Sigmoid colon (tissue), 7 donors: ENCODE results near the gene ZNF606. TPM values are rescaled to one million over a fixed set of nuclear protein-coding genes. Genes with fewer than 3 reads are reported as not detected.

ENCODE experiments used
- DNase-seq: peaks from one replicate; pipeline ENCODE4 v3.0.0-alpha.2; 2019
- H3K27ac ChIP-seq, 4 donors: fragments of 200-600 bp; sonication (generic); one replicate each; pipeline ENCODE4 v1.5.1; 2016 to 2019; ENCODE audit warnings: mild to moderate bottlenecking in 1 of 4
- H3K27me3 ChIP-seq, 3 donors: fragments of 200-600 bp; sonication (generic); one replicate each; pipeline ENCODE4 v1.5.1; 2019; ENCODE audit warnings: mild to moderate bottlenecking in 1 of 3
- H3K36me3 ChIP-seq, 4 donors: fragments of 200-600 bp; sonication (generic); one replicate each; pipeline ENCODE4 v1.5.1; 2016 to 2019
- H3K4me1 ChIP-seq, 4 donors: fragments of 200-600 bp; sonication (generic); one replicate each; pipeline ENCODE4 v1.5.1; 2017 to 2019
- H3K4me3 ChIP-seq, 4 donors: fragments of 200-600 bp; sonication (generic); one replicate each; pipeline ENCODE4 v1.5.1; 2017 to 2019; ENCODE audit warnings: mild to moderate bottlenecking in 2 of 4, moderate library complexity in 1 of 4
- H3K9me3 ChIP-seq, 4 donors: fragments of 200-600 bp in 3 of 4; sonication (generic) in 3 of 4; one replicate each; pipeline versions ENCODE4 v1.5.1 to v1.6.1; 2013 to 2019
- EP300 ChIP-seq, 4 donors: sonication (generic); formaldehyde crosslinking; IDR thresholded peaks; one replicate each; pipeline ENCODE4 v1.6.1; 2017; ENCODE audit warnings: antibody characterized with exemption in 4 of 4
- POLR2A ChIP-seq, 2 donors: fragments of 450-650 bp; IDR thresholded peaks; one replicate each; pipeline ENCODE4 v1.6.1; 2016; ENCODE audit warnings: antibody characterized with exemption in 2 of 2, mild to moderate bottlenecking in 2 of 2, moderate library complexity in 2 of 2
- POLR2AphosphoS5 ChIP-seq, 4 donors: sonication (generic); formaldehyde crosslinking; IDR thresholded peaks; one replicate each; pipeline ENCODE4 v1.6.1; 2017; ENCODE audit warnings: antibody characterized with exemption in 4 of 4
- WGBS, 2 donors: extraction: QIAGEN DNeasy Blood & Tissue Kit; methylation state at CpG; one replicate each; pipeline ENCODE4 v1.1.7; 2013; 5-methylcytosine and 5-hydroxymethylcytosine counted together
- intact Hi-C: fragments of 100-400 bp; cut with DNase I; formaldehyde crosslinking; loops from one replicate; pipeline ENCODE4 v1.15.1; 2023
- polyA plus RNA-seq, 3 donors: library from polyadenylated mRNA; stranded (reverse); fragments of 200-250 nt; gene quantifications; one replicate each; pipeline ENCODE4 v1.2.3, GENCODE V29; 2013
- total RNA-seq, 4 donors: library from RNA; depleted of rRNA; stranded (reverse); fragments of >200 nt; gene quantifications; one replicate each; pipeline ENCODE4 v1.1.0, GENCODE V29; 2016
- TF ChIP-seq, protein P1 (sequence below), 4 experiments: fragments of 450-650 bp in 3 of 4; fragments of 200-600 bp in 1 of 4; IDR thresholded peaks; one replicate each; pipeline ENCODE4 v1.5.1; 2016 to 2019; ENCODE audit warnings: antibody characterized with exemption in 4 of 4, mild to moderate bottlenecking in 3 of 4, moderate library complexity in 2 of 4
- donor health status: healthy with polysubstance abuse.
- donor health status: Bipolar disorder and iron deficiency.
- donor health status: healthy.

ZNF606 gene
- total and polyA plus RNA-seq, 7 donors, result 1.8 to 32.1 (median 9.8) TPM

DNA sequence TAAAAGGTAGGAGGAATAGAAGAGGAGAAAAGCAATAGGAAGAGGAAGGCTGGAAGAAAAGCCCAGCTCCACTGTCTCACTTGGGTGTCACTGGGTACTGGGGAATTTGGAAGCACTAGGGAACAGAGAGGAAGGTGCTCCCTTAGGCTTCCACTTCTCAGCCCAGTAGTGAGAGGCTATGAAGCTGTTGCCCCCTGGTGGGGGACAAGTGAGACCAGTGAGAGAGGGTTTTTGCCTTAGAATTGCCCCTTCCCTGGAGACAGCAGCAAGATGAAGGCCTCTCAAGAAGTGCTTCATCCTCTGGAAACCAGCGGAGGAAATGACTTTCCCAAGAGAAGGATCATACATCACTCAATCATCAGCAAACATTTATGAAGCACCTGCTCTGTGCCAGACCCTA is 4.7 kb upstream of the ZNF606 start:
- H3K27ac ChIP-seq, result no peak overlapping the region
- TF ChIP-seq, protein P1, sequence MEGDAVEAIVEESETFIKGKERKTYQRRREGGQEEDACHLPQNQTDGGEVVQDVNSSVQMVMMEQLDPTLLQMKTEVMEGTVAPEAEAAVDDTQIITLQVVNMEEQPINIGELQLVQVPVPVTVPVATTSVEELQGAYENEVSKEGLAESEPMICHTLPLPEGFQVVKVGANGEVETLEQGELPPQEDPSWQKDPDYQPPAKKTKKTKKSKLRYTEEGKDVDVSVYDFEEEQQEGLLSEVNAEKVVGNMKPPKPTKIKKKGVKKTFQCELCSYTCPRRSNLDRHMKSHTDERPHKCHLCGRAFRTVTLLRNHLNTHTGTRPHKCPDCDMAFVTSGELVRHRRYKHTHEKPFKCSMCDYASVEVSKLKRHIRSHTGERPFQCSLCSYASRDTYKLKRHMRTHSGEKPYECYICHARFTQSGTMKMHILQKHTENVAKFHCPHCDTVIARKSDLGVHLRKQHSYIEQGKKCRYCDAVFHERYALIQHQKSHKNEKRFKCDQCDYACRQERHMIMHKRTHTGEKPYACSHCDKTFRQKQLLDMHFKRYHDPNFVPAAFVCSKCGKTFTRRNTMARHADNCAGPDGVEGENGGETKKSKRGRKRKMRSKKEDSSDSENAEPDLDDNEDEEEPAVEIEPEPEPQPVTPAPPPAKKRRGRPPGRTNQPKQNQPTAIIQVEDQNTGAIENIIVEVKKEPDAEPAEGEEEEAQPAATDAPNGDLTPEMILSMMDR (IDR thresholded peaks at IDR 0.05), result no peak
- TF ChIP-seq POLR2AphosphoS5 (IDR thresholded peaks at IDR 0.05) (no peak), POLR2A (IDR thresholded peaks at IDR 0.05) (no peak), EP300 (IDR thresholded peaks at IDR 0.05) (no peak)
- no peak overlapping the region for H3K4me3 ChIP-seq
- H3K36me3 ChIP-seq, result peaks cover 0 to 33% (median 11%) of the 10 kb centered on the region in 4 donors
- peaks cover 0 to 26% (median 13%) of the 10 kb centered on the region in 4 donors for H3K4me1 ChIP-seq
- DNase-seq, result no peak
- H3K27me3 ChIP-seq, result no peaks in the 10 kb centered on the region
- peaks cover 15 to 49% (median 32%) of the 10 kb centered on the region in 4 donors for H3K9me3 ChIP-seq
- WGBS, 2 donors, result 98 to 100% methylated on average over 1 of the region's 1 CpG
- intact Hi-C loops, result no loop called here

DNA sequence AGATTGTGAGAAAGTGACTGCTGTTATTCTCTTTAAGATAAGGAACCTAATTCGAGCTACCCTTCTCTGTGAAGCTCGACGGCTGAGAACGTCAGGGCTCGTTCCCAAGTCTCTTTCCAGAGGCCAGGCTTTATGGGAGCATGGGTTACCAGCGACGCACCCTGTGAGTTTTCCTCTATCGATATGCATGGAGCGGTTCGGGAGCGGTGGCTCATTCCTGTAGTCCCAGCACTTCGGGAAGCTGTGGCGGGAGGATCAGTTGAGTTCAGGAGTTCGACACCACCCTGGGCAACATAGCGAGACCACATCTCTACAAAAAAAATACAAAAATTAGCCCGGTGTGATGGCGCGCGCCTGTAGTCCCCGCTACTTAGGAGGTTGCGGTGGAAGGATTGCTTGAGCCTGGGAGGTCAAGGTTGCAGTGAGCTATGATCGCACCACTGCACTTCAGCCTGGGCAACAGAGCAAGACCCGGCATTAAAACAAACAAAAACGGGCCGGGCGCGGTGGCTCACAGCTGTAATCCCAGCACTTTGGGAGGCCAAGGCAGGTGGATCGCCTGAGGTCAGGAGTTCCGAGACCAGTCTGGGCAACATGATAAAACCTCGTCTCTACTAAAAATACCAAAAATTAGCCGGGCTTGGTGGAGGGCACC is 681 bp upstream of the ZNF606 start:
- peaks cover 0 to 27% (median 21%) of the 10 kb centered on the region in 4 donors for H3K4me1 ChIP-seq
- intact Hi-C loops, result loop anchor here (2.0 to 5.0 kb wide), 4 partner anchors 54 to 149 kb away; partner anchors contain the start of genes ZNF135, ZNF256, ZNF329 and ZSCAN18
- TF ChIP-seq POLR2AphosphoS5 (IDR thresholded peaks at IDR 0.05), result no peak
- TF ChIP-seq, protein P1 (IDR thresholded peaks at IDR 0.05), result no peak
- no peak for TF ChIP-seq POLR2A (IDR thresholded peaks at IDR 0.05)
- no peak for TF ChIP-seq EP300 (IDR thresholded peaks at IDR 0.05)
- 22 to 67% methylated on average over 31 of the region's 31 CpGs for WGBS, 2 donors
- peak overlapping the region; percentile 83 to 96 (median 90) for H3K27ac ChIP-seq
- peaks cover 18 to 35% (median 23%) of the 10 kb centered on the region in 4 donors for H3K9me3 ChIP-seq
- DNase-seq, result no peak
- peak overlapping the region; percentile 63 to 99 (median 72) for H3K4me3 ChIP-seq
- H3K36me3 ChIP-seq, result peaks cover 13 to 56% (median 36%) of the 10 kb centered on the region in 4 donors
- no peaks in the 10 kb centered on the region for H3K27me3 ChIP-seq

DNA sequence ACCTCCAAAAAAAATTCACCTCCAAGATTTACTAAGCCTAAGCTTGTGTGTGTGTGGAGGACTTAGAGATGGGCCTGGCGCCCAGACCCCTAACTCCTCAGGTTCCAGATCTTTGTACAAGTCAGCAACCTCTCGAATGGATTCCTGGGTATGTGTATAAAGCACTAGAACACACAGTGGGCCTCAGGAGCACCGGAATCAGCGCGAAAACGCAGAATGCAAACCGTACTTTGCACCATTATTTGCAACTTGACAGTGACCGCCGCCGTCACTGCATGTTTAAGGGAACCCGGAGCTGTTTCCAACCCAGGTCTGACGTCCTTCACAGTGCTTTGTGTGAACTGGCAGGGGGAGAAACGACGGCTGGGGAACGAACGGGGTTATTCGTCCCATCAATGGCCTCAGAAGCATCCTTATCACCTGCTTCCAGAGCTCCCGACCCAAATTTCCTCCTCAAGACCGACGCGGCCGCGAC is 688 bp downstream of the ZNF606 start:
- Histone ChIP-seq H3K4me3 (peak overlapping the region; percentile 63 to 99 (median 72)), H3K27ac (peak overlapping the region; percentile 83 to 96 (median 90)), H3K36me3 (peaks cover 13 to 65% (median 42%) of the 10 kb centered on the region in 4 donors), H3K27me3 (no peaks in the 10 kb centered on the region), H3K9me3 (peaks cover 15 to 26% (median 21%) of the 10 kb centered on the region in 4 donors), H3K4me1 (peaks cover 0 to 27% (median 21%) of the 10 kb centered on the region in 4 donors)
- DNase-seq, result no peak
- intact Hi-C loops, result loop anchor here (2.0 to 5.0 kb wide), 4 partner anchors 55 to 150 kb away; partner anchors contain the start of genes ZNF135, ZNF256, ZNF329 and ZSCAN18
- 5 to 7% methylated on average over 23 of the region's 23 CpGs for WGBS, 2 donors
- no peak for TF ChIP-seq EP300 (IDR thresholded peaks at IDR 0.05)
- TF ChIP-seq, protein P1 (IDR thresholded peaks at IDR 0.05), result no peak

DNA sequence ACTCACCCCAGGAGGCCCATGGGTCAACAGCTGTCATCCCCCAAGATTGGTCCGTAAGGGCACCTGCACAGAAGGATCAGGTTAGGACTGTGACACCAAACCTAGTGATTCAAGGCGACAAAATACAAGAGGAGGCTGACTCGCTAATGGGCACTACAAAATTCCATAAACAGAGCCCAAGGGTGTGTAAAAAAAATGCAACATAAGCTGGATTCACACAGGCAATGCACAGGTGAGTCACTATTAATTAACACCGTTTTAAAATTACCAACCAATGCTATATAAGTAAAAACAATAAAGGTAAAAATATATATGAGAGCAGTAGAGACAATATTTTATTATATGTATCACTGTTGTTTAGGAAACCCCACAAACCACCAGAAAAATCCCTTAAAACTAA is 1.9 kb downstream of the ZNF606 start:
- DNase-seq, result no peak
- H3K36me3 ChIP-seq, result peaks cover 13 to 65% (median 42%) of the 10 kb centered on the region in 4 donors
- no peak overlapping the region for H3K4me3 ChIP-seq
- H3K4me1 ChIP-seq, result peaks cover 0 to 27% (median 21%) of the 10 kb centered on the region in 4 donors
- intact Hi-C loops, result loop anchor here (5.0 kb wide), 3 partner anchors 53 to 152 kb away; partner anchors contain the start of genes ZNF135, ZNF256 and ZNF329
- H3K9me3 ChIP-seq, result peaks cover 14 to 31% (median 23%) of the 10 kb centered on the region in 4 donors
- 97 to 99% methylated on average over 4 of the region's 4 CpGs for WGBS, 2 donors
- TF ChIP-seq POLR2AphosphoS5 (IDR thresholded peaks at IDR 0.05) (no peak), EP300 (IDR thresholded peaks at IDR 0.05) (no peak), POLR2A (IDR thresholded peaks at IDR 0.05) (no peak)
- TF ChIP-seq, protein P1 (IDR thresholded peaks at IDR 0.05), result no peak
- H3K27ac ChIP-seq, result no peak overlapping the region
- H3K27me3 ChIP-seq, result no peaks in the 10 kb centered on the region
